NCI-H2171 treated with DMSO at 0.1 percent for 48 hours (cell line): ENCODE data around the gene CEP41.
A peak's percentile ranks its signal among the peaks of the same experiment; 100 is the strongest.

Experiments
- DNase-seq: peaks from one replicate; lab custom pipeline; 2025; lab: John Stamatoyannopoulos, UW

CEP41 gene

DNA sequence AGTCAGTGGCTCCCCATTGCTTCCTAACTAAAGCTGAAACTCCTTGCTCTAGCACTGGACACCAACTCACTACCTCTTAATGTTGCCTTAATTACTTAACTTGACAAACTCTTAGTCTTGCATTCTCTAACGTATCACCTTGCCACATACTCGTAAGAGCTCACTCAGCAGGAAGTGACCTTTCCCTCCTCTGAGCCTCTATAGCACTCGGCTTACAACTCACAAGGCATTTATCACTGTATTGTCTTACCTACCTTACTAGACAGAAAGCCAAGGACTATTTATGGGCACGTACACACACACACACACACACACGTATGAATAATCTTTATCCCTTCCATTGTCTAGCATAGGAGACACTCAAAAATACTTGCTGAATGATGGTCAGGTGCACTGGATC is 21.2 kb downstream of the CEP41 start:
- DNase-seq = no peak

DNA sequence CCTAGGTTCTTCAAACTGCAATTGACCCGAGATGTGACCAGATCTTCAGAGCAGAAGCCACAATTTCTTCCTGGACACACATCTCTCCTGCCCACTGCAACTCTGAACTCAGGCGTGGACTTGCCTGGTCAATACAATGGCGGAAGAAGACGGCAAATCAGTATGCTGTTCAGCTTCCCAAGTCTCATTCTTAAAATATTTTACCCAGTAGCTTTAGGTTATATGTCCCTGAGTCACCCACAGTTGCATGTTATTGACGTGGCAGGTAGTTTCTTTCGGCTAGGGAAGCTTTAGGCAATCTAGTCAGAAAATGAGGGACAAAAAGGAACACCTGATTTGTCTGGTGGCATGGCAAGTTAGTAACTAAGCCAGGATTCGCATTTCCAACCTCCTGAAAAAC is 22.5 kb downstream of the CEP41 start:
- no peak for DNase-seq

DNA sequence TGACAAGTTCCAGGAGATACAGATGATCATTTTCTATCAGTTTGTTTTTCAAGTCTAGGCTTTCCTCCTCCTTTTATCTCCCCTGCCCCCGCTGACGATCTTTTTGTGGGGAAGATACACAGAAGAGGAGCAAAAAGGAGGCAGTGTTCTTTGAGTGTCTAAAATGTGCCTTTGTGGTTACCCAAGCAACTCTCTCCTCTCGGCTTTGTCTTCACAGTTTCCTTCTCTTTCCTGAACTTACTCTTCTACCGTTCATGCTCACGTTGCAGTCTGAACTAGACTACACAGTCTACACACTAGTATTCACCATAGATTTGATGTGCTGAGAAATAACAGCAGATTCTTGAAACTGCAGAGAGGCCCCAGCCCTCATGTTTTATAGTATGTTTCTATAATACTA is 23.6 kb downstream of the CEP41 start:
- no peak for DNase-seq

GRCh38 chr7:130415006-130415405 is 25.8 kb downstream of the CEP41 start:
- DNase-seq = no peak

- no peak for DNase-seq
These were observed 27.6 kb downstream of the CEP41 start for GRCh38 chr7:130413201-130413600.

GRCh38 chr7:130410868-130411541 is 29.8 kb downstream of the CEP41 start:
- DNase-seq = no peak

DNA sequence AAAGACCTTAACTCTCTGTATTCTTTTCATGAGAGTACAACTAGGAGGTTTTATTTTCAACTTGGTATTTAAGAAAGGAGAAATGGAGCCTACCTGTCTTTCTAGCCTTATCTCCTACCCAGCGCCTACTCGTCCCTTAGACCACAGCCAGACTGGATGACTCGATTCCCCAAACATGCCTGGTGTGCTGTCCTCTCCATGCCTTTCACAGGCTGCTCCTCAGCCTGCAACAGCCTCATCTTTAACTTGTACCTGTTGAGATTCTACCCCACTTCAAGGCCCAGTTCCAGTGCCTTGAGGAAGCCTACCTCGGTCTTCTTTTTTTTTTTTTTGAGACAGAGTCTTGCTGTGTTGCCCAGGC is 31.1 kb downstream of the CEP41 start:
- no peak for DNase-seq

DNA sequence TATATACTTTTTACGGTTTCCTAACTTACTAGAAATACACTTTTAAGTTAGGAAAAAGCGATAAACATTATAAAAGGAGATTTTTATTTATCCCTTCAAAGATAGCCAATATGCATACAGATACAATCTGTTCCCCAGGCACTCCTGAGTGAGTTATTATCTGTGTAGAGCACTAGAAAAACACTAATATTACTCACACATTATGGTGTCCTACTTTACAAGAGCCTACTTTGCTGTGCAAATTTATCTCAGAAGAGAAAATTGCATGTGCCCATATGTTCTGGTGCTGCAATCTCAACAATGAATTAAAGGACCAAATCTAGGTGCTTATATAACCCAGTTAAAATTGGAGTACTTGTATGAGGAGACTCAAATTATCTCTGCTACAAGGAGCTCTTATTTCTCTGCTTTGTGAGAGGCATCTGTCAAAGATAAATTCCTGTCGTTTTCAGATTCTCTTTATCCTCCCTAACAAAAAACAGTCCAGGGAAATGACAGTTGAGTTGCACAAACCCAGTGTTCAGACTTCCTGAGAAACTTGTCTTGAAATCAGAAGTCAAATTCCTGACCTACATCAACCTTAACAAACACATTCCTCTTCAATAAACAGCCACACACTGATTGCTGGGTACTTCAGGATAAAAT is 31.6 kb downstream of the CEP41 start:
- peak; percentile 81 for DNase-seq

- no peak for DNase-seq
These were observed 35.8 kb downstream of the CEP41 start for GRCh38 chr7:130405003-130405402.

GRCh38 chr7:130401578-130401977 is 39.2 kb downstream of the CEP41 start:
- no peak for DNase-seq

- DNase-seq = no peak
These were observed 39.7 kb downstream of the CEP41 start for GRCh38 chr7:130401101-130401500.

GRCh38 chr7:130400120-130400572 is 40.7 kb downstream of the CEP41 start:
- no peak for DNase-seq

DNA sequence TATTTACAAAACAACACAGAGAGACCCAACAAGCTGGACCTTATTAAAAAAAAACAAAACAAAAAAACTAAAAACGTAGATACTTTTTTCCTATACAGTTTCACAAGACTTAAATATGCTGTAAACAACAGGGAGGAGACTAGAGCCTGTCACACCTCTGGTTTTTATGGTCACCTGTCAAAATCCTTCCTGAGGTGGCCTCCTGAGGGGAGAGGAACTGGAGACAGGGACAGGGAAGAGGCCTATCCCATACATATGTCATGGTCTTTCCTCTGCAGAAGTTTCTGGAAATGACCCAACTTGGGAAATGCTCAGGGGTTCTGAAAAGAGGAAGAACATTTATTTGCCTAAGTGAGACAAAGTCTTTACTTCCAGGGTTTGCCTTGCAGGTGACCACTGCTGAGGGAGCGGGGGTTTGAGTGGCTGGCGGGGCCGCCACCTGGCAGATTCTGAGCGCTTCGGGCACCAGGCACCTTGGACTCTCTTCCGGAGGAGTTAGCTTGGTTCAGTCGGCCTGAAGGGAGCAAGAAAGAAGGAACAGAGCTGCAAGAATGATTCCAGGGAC is 42.2 kb downstream of the CEP41 start:
- DNase-seq = no peak

- DNase-seq = no peak
These were observed 43.1 kb downstream of the CEP41 start for GRCh38 chr7:130397758-130398073.

DNA sequence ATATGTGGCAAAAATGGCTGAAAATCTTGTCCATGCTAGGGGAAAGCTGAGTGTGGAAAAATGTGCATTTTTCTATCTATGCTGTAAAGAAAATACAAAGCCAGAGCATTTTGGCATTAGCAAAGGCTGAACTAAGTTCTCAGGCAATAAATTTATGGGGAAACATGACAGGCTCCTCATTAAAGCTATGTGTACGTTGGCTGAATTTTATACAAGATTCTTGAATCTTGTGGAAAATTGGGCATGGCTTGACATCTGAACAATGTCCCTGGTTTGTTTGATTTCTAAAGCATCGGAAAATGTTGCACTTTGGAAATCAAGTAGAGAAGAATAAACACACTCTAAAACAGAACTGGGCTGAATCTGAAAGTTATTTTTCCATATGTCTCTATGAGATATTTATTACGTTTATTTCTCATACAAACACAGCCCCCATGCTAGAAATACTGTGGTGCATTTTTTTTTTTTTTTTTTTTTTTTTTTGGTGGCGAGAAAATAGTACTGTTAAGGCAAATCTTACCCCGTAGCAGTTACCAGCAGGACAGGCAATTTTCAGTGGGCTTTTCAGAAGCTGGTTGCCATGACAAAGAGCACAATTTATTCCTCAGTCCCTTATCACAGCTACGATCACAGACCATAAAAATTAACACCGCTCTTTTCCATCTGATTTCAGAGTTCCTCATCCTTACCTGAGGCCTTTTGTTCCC is 43.6 kb downstream of the CEP41 start:
- no peak for DNase-seq

DNA sequence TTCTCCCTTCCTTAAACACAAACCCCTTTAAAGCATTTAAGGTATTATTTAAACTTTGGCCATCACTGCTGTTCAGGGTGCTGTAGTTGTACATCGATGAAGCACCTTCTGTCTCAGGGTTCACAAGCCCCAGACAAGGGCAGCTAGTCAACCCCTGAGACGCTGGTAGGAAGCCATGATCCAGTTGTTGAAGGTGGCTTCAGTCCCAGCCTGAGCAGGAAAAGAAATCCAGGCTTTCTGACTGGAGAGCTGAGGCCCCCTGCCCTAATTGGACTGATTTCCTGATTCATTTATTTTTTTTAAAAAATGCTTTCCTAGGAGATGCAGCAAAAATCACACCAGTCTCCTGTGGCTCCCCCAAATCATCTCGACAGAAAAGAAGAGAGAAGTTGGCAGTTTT is 44.7 kb downstream of the CEP41 start:
- no peak for DNase-seq

- no peak for DNase-seq
These were observed 45.4 kb downstream of the CEP41 start for GRCh38 chr7:130395421-130395820.

- no peak for DNase-seq
These were observed 46.2 kb downstream of the CEP41 start for GRCh38 chr7:130394421-130395195.

DNA sequence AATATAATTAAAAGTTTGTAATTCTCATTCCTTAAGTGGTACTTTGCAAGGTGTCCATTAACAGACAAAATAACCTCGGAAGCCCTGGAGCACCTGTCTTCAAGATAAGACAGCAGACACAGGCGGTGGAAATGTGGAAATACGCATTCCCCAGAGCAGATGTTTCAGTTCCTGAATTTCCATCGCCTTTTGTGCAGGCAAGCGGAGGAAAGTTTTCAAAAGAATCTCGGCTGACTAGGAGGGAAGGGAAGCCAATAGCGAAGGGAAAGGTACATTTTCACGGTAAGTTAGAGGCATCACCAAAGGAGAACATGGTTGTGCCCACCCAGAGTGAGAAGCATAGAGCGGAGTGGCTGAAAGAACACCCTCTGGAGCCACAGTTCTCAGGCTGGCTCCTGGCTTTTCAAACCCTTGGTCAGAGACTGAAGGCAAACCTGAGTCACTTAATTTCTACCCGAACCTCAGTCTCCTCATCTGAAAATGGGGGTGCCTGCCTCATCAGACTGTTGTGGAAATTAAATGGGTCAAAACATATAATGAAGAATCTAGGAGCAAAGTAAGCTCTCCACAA is 46.9 kb downstream of the CEP41 start:
- DNase-seq = peak; percentile 11

- DNase-seq = no peak
These were observed 47.7 kb downstream of the CEP41 start for GRCh38 chr7:130393101-130393561.

DNA sequence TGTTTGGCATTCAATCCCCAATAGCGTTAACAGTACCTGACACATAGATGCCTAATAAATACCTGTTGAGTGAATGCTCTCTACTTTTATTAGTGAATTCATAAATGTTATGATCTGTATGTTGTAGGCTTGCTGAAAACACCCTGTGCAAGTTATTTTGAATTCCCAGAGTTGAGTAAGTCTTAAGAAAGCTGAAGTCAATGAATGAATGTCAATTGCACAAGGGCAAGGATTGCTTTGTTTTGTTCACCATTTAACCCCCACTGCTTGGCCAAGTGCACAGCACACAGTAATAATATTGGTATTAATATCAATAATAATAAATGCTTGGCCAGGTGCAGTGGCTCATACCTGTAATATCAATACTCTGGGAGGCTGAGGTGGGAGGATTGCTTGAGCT is 50.3 kb downstream of the CEP41 start:
- DNase-seq = no peak

- no peak for DNase-seq
These were observed 52.1 kb downstream of the CEP41 start for GRCh38 chr7:130388671-130389070.
